HEK293 (cell line): ENCODE measurements around the gene FUT1.

Experiments used
- FEZF1 ChIP-seq: fragments of 450-650 bp; formaldehyde crosslinking; IDR thresholded peaks from 2 replicates; pipeline ENCODE4 v1.5.1; 2016; ENCODE audit warnings: missing biosample characterization, missing genetic modification characterization
- GLIS1 ChIP-seq: fragments of 450-650 bp; formaldehyde crosslinking; IDR thresholded peaks from 2 replicates; pipeline ENCODE4 v1.5.1; 2016; ENCODE audit warnings: missing biosample characterization, missing genetic modification characterization
- KLF7 ChIP-seq: fragments of 450-650 bp; formaldehyde crosslinking; IDR thresholded peaks from 2 replicates; pipeline ENCODE4 v1.5.1; 2016; ENCODE audit warnings: missing biosample characterization, missing genetic modification characterization, borderline replicate concordance
- REPIN1 ChIP-seq: fragments of 450-650 bp; formaldehyde crosslinking; IDR thresholded peaks from 2 replicates; pipeline ENCODE4 v1.5.1; 2017; ENCODE audit warnings: missing biosample characterization, missing genetic modification characterization, low read depth
- SCRT2 ChIP-seq: fragments of 450-650 bp; formaldehyde crosslinking; IDR thresholded peaks from 2 replicates; pipeline ENCODE4 v1.5.1; 2016; ENCODE audit warnings: missing biosample characterization, missing genetic modification characterization
- SP2 ChIP-seq: fragments of 450-650 bp; formaldehyde crosslinking; IDR thresholded peaks from 2 replicates; pipeline ENCODE4 v1.5.1; 2016; ENCODE audit warnings: missing biosample characterization, missing genetic modification characterization
- ZFP41 ChIP-seq: fragments of 450-650 bp; formaldehyde crosslinking; IDR thresholded peaks from 2 replicates; pipeline ENCODE4 v1.5.1; 2016; ENCODE audit warnings: missing biosample characterization, missing genetic modification characterization, borderline replicate concordance
- ZFP69B ChIP-seq: fragments of 450-650 bp; formaldehyde crosslinking; IDR thresholded peaks from 2 replicates; pipeline ENCODE4 v1.5.1; 2016; ENCODE audit warnings: missing biosample characterization, missing genetic modification characterization
- ZNF10 ChIP-seq: fragments of 450-650 bp; formaldehyde crosslinking; IDR thresholded peaks from 2 replicates; pipeline ENCODE4 v1.5.1; 2017; ENCODE audit warnings: missing biosample characterization, missing genetic modification characterization
- ZNF423 ChIP-seq: fragments of 450-650 bp; formaldehyde crosslinking; IDR thresholded peaks from 2 replicates; pipeline ENCODE4 v1.5.1; 2016; ENCODE audit warnings: missing biosample characterization, missing genetic modification characterization
- ZNF501 ChIP-seq: fragments of 450-650 bp; formaldehyde crosslinking; IDR thresholded peaks from 2 replicates; pipeline ENCODE4 v1.5.1; 2016; ENCODE audit warnings: missing biosample characterization, missing genetic modification characterization
- ZNF521 ChIP-seq: fragments of 450-650 bp; formaldehyde crosslinking; IDR thresholded peaks from 2 replicates; pipeline ENCODE4 v1.5.1; 2017; ENCODE audit warnings: missing biosample characterization, mild to moderate bottlenecking, missing genetic modification characterization
- ZNF785 ChIP-seq: fragments of 450-650 bp; formaldehyde crosslinking; IDR thresholded peaks from 2 replicates; pipeline ENCODE4 v1.5.1; 2016; ENCODE audit warnings: missing biosample characterization, missing genetic modification characterization
- ZSCAN30 ChIP-seq: fragments of 450-650 bp; IDR thresholded peaks from 2 replicates; pipeline ENCODE4 v1.5.1; 2018; ENCODE audit warnings: missing biosample characterization, mild to moderate bottlenecking, missing genetic modification characterization, moderate library complexity
- TF ChIP-seq, protein P1 (sequence below): fragments of 450-650 bp; formaldehyde crosslinking; conservative IDR thresholded peaks from 2 replicates; pipeline ENCODE4 v1.5.1; 2016; ENCODE audit warnings: low read depth, missing biosample characterization, missing genetic modification characterization
- TF ChIP-seq, protein P2 (sequence below): fragments of 450-650 bp; formaldehyde crosslinking; IDR thresholded peaks from 2 replicates; pipeline ENCODE4 v1.5.1; 2017; ENCODE audit warnings: missing biosample characterization, missing genetic modification characterization
- TF ChIP-seq, protein P3 (sequence below): fragments of 450-650 bp; formaldehyde crosslinking; IDR thresholded peaks from 2 replicates; pipeline ENCODE4 v1.5.1; 2016; ENCODE audit warnings: missing biosample characterization, missing genetic modification characterization, borderline replicate concordance
- TF ChIP-seq, protein P4 (sequence below): fragments of 450-650 bp; formaldehyde crosslinking; IDR thresholded peaks from 2 replicates; pipeline ENCODE4 v1.5.1; 2017; ENCODE audit warnings: missing biosample characterization, missing genetic modification characterization
- TF ChIP-seq, protein P5 (sequence below): fragments of 450-650 bp; formaldehyde crosslinking; conservative IDR thresholded peaks from 2 replicates; pipeline ENCODE4 v1.5.1; 2016; ENCODE audit warnings: low read depth, missing biosample characterization, missing genetic modification characterization
- TF ChIP-seq, protein P6 (sequence below): fragments of 450-650 bp; formaldehyde crosslinking; IDR thresholded peaks from 2 replicates; pipeline ENCODE4 v1.5.1; 2016; ENCODE audit warnings: missing biosample characterization, missing genetic modification characterization

FUT1 gene

DNA sequence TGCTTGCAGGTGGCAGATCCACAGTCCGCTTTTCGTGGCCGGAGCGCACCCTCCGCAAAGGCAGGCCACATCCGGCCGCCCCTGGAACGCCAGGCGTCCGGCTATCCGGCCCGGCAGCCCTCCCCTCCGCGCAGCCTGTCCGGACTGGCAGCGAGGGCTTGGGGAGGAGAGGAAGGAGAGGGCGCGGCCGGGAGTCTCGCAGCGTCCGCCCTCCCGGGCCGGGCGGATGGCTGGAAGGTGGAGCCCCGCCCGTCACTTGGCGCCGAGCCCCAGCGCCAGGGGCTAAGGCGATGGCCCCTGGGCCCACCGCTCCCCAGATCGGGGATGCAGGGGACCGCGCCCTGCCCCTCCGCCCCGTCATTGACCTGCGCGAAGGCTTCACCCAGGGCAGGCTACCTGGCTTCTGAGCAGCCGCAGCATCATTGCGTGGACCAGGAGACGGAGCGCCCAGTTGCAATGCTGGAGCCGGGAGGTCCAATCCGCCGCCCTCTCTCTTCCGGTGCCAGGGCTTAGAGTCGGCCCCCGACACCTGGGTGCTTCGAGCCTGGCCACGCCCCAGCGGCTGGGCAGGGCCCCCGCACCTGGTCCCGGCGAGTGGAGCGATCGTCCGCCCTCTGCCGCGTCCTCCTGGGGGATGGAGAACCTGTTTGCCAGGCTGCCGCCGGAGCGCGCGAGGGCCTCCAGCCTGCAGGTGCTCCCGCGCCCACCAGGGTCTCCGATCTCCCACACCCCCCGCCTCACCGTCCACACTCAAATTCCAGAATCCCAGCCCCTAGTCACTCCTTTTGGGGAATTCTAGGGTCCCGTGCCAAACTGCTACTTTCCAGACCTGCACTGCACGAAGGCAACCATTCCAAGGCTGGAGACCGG is at the start of gene FUT1 (continued):
- TF ChIP-seq, protein P1, sequence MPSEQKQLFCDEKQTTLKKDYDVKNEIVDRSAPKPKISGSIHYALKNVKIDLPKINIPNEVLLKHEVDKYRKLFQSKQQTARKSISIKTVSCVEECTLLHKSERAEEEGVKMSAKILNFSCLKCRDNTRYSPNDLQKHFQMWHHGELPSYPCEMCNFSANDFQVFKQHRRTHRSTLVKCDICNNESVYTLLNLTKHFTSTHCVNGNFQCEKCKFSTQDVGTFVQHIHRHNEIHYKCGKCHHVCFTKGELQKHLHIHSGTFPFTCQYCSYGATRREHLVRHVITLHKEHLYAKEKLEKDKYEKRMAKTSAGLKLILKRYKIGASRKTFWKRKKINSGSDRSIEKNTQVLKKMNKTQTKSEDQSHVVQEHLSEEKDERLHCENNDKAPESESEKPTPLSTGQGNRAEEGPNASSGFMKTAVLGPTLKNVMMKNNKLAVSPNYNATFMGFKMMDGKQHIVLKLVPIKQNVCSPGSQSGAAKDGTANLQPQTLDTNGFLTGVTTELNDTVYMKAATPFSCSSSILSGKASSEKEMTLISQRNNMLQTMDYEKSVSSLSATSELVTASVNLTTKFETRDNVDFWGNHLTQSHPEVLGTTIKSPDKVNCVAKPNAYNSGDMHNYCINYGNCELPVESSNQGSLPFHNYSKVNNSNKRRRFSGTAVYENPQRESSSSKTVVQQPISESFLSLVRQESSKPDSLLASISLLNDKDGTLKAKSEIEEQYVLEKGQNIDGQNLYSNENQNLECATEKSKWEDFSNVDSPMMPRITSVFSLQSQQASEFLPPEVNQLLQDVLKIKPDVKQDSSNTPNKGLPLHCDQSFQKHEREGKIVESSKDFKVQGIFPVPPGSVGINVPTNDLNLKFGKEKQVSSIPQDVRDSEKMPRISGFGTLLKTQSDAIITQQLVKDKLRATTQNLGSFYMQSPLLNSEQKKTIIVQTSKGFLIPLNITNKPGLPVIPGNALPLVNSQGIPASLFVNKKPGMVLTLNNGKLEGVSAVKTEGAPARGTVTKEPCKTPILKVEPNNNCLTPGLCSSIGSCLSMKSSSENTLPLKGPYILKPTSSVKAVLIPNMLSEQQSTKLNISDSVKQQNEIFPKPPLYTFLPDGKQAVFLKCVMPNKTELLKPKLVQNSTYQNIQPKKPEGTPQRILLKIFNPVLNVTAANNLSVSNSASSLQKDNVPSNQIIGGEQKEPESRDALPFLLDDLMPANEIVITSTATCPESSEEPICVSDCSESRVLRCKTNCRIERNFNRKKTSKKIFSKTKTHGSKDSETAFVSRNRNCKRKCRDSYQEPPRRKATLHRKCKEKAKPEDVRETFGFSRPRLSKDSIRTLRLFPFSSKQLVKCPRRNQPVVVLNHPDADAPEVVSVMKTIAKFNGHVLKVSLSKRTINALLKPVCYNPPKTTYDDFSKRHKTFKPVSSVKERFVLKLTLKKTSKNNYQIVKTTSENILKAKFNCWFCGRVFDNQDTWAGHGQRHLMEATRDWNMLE = no peak
- TF ChIP-seq ZNF10 (peak; percentile 77), REPIN1 (tag by site-specific recombination) (peak; percentile 47; the same call in 1 of the 2 replicates), ZNF423 (tag by site-specific recombination) (peak; percentile 24; the same call in 1 of the 2 replicates), ZFP69B (tag by site-specific recombination) (peak; percentile 100), ZSCAN30 (tag by site-specific recombination) (0 out of 2 replicates have a peak, but pooled peaks have one; percentile 26), SP2 (tag by site-specific recombination) (peak; percentile 68), FEZF1 (tag by site-specific recombination) (peak; percentile 21; the same call in 1 of the 2 replicates), GLIS1 (peak; percentile 73), ZNF501 (tag by site-specific recombination) (peak; percentile 68; the same call in 1 of the 2 replicates), ZNF785 (0 out of 2 replicates have a peak, but pooled peaks have one; percentile 45), KLF7 (peak; percentile 94), ZFP41 (tag by site-specific recombination) (no peak), SCRT2 (tag by site-specific recombination) (peak; percentile 85), ZNF521 (tag by site-specific recombination) (no peak)
- TF ChIP-seq, protein P2, sequence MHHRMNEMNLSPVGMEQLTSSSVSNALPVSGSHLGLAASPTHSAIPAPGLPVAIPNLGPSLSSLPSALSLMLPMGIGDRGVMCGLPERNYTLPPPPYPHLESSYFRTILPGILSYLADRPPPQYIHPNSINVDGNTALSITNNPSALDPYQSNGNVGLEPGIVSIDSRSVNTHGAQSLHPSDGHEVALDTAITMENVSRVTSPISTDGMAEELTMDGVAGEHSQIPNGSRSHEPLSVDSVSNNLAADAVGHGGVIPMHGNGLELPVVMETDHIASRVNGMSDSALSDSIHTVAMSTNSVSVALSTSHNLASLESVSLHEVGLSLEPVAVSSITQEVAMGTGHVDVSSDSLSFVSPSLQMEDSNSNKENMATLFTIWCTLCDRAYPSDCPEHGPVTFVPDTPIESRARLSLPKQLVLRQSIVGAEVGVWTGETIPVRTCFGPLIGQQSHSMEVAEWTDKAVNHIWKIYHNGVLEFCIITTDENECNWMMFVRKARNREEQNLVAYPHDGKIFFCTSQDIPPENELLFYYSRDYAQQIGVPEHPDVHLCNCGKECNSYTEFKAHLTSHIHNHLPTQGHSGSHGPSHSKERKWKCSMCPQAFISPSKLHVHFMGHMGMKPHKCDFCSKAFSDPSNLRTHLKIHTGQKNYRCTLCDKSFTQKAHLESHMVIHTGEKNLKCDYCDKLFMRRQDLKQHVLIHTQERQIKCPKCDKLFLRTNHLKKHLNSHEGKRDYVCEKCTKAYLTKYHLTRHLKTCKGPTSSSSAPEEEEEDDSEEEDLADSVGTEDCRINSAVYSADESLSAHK (tag by site-specific recombination) = peak; percentile 28; the same call in 1 of the 2 replicates
- TF ChIP-seq, protein P3, sequence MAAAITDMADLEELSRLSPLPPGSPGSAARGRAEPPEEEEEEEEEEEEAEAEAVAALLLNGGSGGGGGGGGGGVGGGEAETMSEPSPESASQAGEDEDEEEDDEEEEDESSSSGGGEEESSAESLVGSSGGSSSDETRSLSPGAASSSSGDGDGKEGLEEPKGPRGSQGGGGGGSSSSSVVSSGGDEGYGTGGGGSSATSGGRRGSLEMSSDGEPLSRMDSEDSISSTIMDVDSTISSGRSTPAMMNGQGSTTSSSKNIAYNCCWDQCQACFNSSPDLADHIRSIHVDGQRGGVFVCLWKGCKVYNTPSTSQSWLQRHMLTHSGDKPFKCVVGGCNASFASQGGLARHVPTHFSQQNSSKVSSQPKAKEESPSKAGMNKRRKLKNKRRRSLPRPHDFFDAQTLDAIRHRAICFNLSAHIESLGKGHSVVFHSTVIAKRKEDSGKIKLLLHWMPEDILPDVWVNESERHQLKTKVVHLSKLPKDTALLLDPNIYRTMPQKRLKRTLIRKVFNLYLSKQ (tag by site-specific recombination) = no peak
- TF ChIP-seq, protein P4, sequence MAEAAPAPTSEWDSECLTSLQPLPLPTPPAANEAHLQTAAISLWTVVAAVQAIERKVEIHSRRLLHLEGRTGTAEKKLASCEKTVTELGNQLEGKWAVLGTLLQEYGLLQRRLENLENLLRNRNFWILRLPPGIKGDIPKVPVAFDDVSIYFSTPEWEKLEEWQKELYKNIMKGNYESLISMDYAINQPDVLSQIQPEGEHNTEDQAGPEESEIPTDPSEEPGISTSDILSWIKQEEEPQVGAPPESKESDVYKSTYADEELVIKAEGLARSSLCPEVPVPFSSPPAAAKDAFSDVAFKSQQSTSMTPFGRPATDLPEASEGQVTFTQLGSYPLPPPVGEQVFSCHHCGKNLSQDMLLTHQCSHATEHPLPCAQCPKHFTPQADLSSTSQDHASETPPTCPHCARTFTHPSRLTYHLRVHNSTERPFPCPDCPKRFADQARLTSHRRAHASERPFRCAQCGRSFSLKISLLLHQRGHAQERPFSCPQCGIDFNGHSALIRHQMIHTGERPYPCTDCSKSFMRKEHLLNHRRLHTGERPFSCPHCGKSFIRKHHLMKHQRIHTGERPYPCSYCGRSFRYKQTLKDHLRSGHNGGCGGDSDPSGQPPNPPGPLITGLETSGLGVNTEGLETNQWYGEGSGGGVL (tag by site-specific recombination) = peak; percentile 41; the same call in 1 of the 2 replicates
- TF ChIP-seq, protein P5, sequence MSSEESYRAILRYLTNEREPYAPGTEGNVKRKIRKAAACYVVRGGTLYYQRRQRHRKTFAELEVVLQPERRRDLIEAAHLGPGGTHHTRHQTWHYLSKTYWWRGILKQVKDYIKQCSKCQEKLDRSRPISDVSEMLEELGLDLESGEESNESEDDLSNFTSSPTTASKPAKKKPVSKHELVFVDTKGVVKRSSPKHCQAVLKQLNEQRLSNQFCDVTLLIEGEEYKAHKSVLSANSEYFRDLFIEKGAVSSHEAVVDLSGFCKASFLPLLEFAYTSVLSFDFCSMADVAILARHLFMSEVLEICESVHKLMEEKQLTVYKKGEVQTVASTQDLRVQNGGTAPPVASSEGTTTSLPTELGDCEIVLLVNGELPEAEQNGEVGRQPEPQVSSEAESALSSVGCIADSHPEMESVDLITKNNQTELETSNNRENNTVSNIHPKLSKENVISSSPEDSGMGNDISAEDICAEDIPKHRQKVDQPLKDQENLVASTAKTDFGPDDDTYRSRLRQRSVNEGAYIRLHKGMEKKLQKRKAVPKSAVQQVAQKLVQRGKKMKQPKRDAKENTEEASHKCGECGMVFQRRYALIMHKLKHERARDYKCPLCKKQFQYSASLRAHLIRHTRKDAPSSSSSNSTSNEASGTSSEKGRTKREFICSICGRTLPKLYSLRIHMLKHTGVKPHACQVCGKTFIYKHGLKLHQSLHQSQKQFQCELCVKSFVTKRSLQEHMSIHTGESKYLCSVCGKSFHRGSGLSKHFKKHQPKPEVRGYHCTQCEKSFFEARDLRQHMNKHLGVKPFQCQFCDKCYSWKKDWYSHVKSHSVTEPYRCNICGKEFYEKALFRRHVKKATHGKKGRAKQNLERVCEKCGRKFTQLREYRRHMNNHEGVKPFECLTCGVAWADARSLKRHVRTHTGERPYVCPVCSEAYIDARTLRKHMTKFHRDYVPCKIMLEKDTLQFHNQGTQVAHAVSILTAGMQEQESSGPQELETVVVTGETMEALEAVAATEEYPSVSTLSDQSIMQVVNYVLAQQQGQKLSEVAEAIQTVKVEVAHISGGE (tag by site-specific recombination) = peak; percentile 53; the same call in 1 of the 2 replicates
- TF ChIP-seq, protein P6, sequence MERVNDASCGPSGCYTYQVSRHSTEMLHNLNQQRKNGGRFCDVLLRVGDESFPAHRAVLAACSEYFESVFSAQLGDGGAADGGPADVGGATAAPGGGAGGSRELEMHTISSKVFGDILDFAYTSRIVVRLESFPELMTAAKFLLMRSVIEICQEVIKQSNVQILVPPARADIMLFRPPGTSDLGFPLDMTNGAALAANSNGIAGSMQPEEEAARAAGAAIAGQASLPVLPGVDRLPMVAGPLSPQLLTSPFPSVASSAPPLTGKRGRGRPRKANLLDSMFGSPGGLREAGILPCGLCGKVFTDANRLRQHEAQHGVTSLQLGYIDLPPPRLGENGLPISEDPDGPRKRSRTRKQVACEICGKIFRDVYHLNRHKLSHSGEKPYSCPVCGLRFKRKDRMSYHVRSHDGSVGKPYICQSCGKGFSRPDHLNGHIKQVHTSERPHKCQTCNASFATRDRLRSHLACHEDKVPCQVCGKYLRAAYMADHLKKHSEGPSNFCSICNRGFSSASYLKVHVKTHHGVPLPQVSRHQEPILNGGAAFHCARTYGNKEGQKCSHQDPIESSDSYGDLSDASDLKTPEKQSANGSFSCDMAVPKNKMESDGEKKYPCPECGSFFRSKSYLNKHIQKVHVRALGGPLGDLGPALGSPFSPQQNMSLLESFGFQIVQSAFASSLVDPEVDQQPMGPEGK (tag by site-specific recombination) = peak; percentile 93
